ENCODE results near the gene TDRD7.

TDRD7 gene

GRCh38 chr9:97387936-97388684 lies 23.8 kb upstream of the TDRD7 start:
- DNase-seq, result no peak

GRCh38 chr9:97388721-97389238 lies 23.1 kb upstream of the TDRD7 start:
- DNase-seq, result peak; percentile 34 to 39

- DNase-seq, result no peak
These were observed 22.6 kb upstream of the TDRD7 start for GRCh38 chr9:97389249-97389648.

- DNase-seq, result no peak
These were observed 21.0 kb upstream of the TDRD7 start for GRCh38 chr9:97390791-97391406.

- no peak for DNase-seq
These were observed 17.0 kb upstream of the TDRD7 start for GRCh38 chr9:97394881-97395280.

- DNase-seq, result no peak
These were observed 16.2 kb upstream of the TDRD7 start for GRCh38 chr9:97395745-97396144.

- DNase-seq, result no peak
These were observed 15.6 kb upstream of the TDRD7 start for GRCh38 chr9:97396256-97396655.

- peak in 1 of 2 donors; percentile 16 for DNase-seq
These were observed 14.7 kb upstream of the TDRD7 start for GRCh38 chr9:97397220-97397619.

- peak; percentile 78 to 81 for DNase-seq
These were observed 12.7 kb upstream of the TDRD7 start for GRCh38 chr9:97398999-97399758.

GRCh38 chr9:97403746-97404316 lies 8.1 kb upstream of the TDRD7 start:
- DNase-seq, result no peak

- DNase-seq, result no peak
These were observed 6.3 kb upstream of the TDRD7 start for GRCh38 chr9:97405551-97405950.

GRCh38 chr9:97406620-97407177 lies 5.2 kb upstream of the TDRD7 start:
- no peak for DNase-seq

GRCh38 chr9:97408562-97408961 lies 3.3 kb upstream of the TDRD7 start:
- no peak for DNase-seq

GRCh38 chr9:97411440-97411788 lies 482 bp upstream of the TDRD7 start:
- DNase-seq, result no peak

- DNase-seq, result peak in 1 of 2 donors; percentile 29
These were observed 910 bp downstream of the TDRD7 start for GRCh38 chr9:97412626-97413385.

GRCh38 chr9:97413462-97413861 lies 1.6 kb downstream of the TDRD7 start:
- no peak for DNase-seq

GRCh38 chr9:97415146-97415545 lies 3.2 kb downstream of the TDRD7 start:
- DNase-seq, result no peak

GRCh38 chr9:97418880-97419279 lies 7.0 kb downstream of the TDRD7 start:
- DNase-seq, result no peak

- no peak for DNase-seq
These were observed 7.5 kb downstream of the TDRD7 start for GRCh38 chr9:97419309-97419867.

GRCh38 chr9:97425336-97425972 lies 13.6 kb downstream of the TDRD7 start:
- DNase-seq, result no peak

GRCh38 chr9:97425973-97426336 lies 14.1 kb downstream of the TDRD7 start:
- no peak for DNase-seq

GRCh38 chr9:97427885-97428284 lies 16.0 kb downstream of the TDRD7 start:
- no peak for DNase-seq
